Stimulated activated CD4-positive, alpha-beta T cell treated with anti-CD3 and anti-CD28 coated beads, Interleukin-12 subunit alpha, Interleukin-12 subunit beta, amount 100 ng/mL, for 4 hours (primary cell): ENCODE results near the gene TXNDC8.
"Not testable (repeated sequence)": the region's sequence is repeated elsewhere in the genome, so short reads cannot be mapped to it uniquely, and the experiment has no call there.

Experiments
- DNase-seq: peaks from one replicate; pipeline ENCODE4 v3.0.0-alpha.2; 2020

Gene TXNDC8

DNA sequence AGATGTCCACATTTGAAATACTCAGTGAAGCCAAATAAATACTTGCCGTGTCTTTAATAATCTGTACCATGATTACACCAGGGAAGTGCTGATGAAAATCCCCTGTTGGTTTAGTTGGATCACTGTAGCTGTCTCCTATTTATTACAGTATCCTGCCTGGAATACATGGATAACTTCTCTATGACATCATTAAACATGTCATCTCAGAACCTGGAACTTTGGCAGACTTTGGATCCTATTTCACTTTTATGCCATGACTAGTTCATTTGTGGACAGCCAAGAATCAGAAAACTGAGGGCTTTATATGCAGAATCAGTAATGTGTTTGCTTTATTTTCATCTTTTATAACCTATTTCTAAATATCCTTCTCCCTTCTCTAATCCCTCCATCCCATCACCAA is at the start of gene TXNDC8:
Gene TXNDC8, minus strand, starts transcription at position 137 of the 400 bp plus-strand sequence.
- no peak for DNase-seq

DNA sequence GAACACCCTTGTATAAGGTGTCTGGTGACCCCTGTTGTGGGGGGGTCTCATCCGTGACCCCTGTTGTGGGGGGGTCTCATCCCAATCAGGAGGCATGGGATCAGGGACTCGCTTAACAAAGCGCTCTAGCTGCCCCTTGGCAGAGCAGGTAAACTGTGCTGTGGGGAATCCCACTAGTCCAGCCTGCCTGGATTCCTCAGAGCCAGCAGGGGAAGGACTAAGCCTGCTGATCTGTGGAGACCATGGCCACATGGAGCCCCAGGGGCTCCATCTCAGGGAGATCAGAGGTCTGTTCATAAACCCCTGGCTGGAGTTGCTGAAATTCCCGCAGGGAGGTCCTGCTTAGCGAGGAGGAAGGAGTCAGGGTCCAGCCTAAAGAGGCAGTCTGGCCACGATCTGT is 45.8 kb upstream of the TXNDC8 start:
- DNase-seq = no peak

DNA sequence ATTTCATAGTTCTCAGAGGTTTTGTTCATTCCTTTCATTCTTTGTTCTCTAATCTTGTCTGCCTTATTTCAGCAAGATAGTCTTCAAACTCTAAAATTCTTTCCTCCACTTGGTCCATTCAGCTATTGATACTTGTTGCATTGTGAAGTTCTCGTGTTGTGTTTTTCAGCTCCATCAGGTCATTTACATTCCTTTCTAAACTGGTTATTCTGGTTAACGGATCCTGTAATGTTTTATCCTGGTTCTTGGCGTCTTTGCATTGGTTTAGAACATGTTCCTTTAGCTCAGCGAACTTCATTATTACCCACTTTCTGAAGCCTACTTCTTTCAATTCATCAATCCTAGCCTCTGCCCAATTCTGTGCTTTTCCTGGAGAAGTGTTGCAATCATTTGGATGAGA is 45.1 kb upstream of the TXNDC8 start:
- no peak for DNase-seq

DNA sequence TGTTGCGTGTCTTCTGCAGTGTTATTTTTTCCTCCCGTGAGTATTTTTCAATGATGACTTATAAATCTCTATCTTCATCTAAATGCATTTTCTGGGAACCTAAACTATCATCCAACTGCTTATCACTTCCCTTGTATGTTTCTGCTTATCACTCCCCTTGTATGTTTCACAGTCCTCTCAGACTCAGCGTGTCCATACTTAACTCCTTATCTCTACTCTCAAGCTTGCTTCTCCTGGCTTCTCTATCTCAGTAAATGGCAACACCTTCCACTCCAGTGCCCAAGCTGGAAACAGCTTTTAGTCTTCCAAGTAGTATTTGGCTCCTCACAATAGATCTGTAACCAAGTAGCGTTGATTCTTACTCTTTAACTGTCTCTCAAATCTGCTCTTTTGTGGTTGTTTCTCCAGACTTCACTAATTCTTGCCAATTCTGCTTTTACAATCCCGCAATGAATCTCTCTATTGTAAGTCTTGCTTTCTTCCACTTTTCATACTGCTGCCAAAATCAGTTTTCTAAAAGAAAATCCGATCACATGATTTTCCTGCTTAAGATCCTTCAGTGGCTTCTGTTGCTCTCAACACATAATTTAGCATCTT is 33.8 kb upstream of the TXNDC8 start:
- DNase-seq = no peak

DNA sequence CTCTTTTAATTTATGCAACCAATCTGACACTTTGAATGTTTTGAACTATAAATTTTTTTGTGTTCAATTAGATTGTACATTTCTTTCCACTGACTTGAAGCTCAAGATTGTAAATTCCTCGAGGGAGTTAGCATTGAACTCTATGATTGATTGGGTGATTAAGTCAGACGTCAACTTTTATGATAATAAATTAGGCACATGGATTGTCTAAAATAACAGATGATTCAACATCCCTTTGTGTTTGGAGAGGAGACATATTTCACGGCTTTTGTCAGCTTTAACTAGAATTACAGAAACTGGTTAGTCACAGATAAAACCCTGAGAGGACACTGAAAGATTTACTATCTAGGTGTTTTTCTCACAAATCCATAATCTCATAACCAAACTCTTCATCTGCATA is 32.7 kb upstream of the TXNDC8 start:
- DNase-seq = no peak

DNA sequence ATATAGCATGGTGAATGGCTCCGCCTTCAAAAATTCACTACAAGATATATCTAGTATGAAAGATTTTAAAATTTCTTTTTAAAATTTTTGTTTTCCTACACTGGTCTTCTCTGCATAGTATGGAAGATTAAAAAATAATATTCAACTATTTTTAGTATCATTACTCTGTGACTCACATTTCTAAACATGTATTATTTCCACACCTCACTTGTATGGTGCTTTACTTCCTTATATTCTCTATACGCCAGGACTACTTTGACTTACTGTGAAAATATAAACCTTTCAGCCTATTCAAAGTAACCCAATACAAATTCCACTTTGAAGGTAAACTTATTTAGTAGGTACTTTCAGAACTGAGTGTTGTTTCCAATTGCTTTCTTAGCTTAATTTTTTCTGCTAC is 26.8 kb upstream of the TXNDC8 start:
- DNase-seq = no peak

DNA sequence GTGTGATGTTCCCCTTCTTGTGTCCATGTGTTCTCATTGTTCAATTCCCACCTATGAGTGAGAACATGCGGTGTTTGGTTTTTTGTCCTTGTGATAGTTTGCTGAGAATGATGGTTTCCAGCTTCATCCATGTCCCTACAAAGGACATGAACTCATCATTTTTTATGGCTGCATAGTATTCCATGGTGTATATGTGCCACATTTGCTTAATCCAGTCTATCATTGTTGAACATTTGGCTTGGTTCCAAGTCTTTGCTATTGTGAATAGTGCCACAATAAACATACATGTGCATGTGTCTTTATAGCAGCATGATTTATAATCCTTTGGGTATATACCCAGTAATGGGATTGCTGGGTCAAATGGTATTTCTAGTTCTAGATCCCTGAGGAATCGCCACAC is 21.3 kb upstream of the TXNDC8 start:
- DNase-seq = not testable (repeated sequence)

DNA sequence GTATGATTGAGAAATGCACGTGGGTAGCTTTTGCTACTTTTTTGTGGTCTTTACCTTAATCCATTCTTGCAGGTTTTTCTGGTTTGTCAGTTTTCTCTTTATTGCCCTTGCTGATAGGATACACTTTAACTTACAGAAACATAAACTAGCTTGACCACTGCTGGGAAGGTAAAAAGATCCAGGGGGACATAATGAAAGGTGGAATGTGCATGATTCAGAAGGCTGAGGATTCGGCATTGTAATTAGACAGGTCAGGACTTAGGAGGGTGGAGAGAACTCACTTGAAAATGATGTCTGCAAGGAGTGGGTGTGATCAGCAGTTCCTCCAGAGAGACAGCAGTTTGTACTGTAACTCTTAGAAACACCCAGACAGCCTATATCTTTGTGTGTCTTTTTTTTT is 19.8 kb upstream of the TXNDC8 start:
- DNase-seq = no peak

DNA sequence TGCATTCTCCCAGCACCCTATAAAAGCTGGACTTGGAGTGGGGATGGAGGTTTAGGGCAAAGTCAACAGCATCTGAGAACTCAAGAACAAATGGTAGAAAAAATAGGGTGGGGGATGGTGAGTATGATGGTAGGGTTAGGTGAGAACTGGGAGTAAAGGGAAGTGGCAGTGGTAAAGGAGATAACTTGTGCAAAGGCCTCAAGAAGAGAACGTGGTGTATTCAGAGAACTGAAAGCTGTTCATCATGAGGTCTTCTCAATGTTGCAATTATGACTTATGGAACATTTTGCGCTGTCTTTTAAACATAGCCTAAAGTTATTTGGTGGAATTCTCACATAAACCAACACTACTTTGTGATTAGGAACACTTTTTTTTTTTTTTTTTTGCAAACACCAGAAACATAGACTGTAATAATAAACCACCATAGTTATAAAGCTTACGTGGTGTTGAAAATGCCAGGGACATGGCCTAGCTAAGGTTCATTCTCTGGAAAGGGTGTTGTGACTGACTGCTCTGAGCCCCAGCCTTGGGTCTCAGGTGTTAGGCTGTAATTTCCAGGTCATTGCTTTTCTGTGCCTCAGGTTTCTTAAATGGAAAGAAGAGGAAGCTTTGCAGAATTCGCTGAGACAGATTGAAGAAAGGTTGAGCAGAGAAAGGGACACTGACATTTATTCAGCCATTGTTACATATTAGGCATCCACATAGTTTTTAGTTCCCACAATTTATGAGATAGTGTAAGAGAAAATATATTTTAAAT is 19.2 kb upstream of the TXNDC8 start:
- no peak for DNase-seq

DNA sequence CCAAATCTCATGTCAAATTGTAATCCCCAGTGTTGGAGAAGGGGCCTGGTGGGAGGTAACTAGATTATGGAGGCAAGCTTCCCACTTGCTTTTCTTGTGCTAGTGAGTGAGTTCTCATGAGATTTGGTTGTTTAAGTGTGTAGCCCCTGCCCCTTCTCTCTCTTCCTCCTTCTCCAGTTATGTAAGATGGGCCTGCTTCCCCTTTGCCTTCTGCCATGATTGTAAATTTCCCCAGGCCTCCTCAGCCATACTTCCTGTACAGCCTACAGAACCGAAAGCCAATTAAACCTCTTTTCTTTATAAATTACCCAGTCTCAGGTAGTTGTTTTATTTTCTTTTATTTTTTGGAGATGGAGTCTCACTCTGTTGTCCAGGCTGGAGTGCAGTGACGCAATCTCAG is 18.2 kb upstream of the TXNDC8 start:
- no peak for DNase-seq

DNA sequence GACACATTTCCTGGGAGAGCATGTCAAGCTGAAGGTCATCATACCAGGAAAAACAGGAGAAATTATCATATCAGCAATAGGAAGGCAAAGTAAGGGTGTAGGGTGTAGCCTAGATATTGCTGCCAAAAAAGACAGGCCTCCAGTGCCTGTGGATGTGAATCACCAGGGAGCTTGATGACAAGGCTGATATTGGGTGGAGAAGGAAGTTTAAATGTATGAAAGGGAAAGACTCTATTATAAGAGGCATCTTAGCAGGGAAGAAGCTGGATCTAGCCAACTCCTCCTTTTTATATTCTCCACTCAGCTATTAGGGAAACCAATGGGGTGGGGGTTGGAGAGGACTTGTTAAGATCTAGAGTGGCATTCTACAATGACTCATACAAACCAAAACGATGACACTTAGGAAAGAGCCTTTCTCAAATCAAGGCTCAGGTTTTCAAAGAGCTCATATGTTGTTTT is 13.4 kb upstream of the TXNDC8 start:
- DNase-seq = no peak

DNA sequence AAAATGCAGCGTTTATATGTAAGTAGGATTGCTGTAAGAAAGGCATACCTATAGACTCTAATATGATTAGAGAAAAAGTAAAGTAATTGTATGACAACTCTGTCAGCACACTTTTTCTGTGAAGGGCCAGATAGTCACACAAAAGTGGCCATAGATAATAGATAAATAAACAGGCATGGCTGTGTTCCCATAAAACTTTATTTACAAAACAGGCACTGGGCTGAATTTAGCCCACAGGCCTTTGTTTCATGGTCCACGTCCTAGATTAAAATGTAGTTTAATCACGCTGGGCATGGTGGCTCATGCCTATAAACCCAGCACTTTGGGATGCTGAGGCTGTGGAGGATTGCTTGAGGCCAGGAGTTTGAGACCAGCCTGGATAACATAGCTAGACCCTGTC is 8.7 kb upstream of the TXNDC8 start:
- DNase-seq = no peak

DNA sequence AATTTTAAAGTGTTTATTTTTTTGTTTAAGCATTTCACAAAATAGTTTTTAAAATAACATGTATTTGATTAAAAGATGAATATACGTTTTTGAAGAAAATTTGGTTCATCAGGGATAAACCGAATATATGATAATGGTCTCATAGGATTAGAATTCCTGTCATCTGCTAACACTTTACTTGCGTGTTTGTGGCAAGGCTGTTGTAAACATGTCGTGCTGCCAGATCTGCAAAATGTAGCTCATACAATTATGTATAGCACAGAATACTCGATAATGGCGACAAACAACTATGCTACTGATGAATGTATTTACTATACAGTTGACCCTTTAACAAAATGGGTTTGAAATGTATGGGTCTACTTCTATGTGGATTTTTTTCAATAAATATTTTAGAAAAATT is 7.2 kb upstream of the TXNDC8 start:
- no peak for DNase-seq

DNA sequence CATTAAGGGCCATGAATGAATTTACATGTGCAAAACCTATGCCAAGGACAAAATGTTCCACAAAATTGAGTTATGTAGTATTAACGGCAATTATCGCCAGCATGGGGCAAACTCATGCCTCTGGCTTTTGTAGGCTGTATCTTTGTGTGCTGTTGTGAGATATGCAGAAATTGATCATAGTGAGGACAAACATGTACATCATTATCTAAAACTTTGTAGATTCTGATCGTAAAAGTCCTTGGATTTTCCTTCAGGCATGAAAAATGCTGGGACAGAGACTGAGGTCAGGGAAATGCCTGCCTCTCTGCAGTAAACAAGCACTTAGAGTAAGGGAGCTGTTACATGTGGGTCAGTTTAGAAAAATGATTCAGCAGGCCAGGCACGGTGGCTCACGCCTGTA is 5.9 kb upstream of the TXNDC8 start:
- DNase-seq = no peak

DNA sequence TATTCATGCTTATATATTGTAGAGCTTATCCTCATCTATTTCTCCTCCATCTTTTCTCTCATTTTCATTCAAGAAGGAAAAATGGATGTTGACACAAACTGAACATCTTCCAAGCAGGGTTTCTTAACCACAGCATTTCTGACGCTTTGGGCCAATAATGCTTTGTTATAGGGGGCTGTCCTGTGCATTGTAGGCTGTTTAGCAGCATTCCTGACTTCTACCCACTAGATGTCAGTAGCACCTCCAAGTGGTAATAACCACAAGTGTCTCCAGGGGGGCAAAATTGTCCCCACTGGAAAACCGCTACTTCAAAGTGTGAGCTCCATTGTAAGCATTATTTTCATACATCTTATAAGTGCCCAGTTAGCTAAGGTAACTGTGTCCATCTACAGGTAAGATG is 2.6 kb upstream of the TXNDC8 start:
- no peak for DNase-seq

DNA sequence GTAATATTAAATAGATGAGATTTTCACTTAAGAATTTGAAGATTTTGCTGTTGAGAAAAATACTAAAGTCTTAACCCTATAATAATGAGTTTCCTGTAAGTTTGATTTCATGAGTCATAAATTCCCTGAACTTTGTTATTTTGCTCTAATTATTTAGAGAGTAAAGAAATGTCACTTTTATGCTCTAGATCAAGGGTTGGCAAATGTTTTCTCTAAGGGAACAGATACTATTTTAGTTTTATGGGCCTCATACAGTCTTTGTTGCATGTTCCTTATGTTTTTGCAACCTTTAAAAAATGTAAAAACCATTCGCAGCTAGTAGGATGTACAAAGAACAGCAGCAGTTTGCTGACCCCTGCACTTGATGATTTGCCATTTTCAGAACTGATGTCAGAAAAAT is 480 bp upstream of the TXNDC8 start:
- no peak for DNase-seq

DNA sequence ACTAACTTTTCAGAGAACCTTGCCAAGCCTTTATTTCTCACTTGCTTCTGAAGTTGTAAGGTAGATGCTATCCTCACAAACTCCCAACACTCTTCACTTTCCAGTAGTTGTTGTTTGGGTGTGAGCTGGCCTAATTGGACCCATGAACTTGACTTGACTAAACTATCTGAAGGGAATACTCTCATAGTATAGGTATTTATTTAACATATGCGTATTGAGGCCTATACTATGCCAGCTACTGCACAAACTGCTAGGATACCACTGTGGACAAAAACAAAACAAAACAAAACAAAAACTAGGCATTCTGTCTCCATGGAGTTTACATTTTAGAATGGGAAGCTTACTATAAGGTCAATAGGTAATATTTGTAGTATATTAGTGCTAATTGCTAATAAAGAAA is 1.3 kb downstream of the TXNDC8 start:
- DNase-seq = no peak

DNA sequence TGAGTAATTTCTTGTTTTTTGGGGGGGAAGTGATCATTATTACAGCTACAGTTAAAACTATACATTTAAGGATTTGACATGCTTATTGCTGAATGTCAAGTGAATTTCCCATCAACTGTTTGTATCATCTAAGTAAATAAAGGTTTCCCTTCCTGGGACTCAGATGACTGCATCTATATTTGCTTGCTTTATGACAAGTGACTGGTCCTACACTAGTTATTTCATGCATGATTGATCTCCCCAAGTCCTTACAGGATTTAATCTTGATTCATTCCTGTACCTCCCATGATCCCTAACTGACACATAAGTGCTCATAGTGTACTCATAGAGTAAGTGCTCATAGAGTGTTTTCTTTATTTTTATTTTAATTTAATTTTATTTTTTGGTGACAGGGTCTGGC is 2.8 kb downstream of the TXNDC8 start:
- no peak for DNase-seq

DNA sequence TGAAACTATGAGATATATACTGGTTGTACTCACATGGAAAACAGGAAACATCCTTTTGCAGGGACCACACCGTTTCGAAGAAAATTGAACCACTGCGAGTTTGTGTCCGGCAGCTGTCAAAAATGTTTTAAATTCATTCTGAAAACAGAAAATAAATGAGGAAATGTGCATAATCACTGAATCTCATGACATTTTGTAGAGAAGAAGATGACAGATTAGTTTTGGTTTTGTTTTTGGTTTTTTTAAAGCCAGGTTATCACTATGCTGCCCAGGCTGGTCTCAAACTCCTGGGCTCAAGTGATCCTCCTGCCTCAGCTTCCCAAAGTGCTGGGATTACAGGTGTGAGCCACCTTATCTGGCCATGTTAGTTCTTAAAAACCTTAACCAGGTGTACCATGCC is 3.5 kb downstream of the TXNDC8 start:
- no peak for DNase-seq

DNA sequence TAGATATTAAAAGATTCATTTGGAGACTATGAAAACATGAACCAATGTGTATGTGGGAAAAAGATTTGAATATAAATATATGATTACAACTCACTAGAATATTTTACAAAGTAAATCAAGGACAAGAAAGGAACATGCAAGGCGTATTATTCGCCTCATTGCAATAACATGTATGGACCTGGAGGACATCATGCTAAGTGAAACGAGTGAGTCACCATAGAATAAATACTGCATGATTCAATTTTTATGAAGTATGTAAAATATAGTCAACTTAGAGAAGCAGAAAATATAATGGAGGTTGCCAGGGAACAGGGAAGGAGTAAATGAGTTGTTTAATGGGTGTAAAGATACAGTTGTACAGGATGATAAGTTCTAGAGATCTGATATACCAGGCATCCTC is 4.9 kb downstream of the TXNDC8 start:
- DNase-seq = no peak

DNA sequence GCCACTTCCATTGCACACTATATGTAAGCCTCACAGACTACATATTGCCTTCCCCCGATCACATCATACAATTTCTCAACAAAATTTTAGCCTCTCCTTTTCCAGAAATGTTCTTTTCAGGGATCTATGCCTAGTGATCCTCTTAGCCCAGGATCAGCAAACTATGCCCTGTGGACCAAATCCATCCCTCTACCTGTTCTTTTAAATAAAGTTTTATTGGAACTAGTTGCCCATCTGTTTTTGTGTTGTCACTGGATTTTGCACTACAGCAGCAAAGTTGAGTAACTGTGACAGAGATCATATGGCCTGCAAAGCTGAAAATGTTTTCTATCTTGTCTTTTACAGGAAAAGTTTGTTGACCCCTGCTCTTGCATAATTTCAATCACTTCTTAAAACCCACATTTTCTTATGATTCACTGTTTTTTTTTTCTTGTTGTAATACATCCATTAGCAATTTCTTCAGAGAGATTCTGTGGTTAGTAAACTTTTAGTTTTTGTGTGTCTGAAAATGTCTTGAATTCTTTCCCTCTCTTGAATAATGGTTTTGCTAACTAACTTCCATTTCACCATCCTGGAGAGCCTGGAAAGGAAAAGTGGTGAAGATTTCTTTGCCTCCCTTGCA is 7.1 kb downstream of the TXNDC8 start:
- no peak for DNase-seq

DNA sequence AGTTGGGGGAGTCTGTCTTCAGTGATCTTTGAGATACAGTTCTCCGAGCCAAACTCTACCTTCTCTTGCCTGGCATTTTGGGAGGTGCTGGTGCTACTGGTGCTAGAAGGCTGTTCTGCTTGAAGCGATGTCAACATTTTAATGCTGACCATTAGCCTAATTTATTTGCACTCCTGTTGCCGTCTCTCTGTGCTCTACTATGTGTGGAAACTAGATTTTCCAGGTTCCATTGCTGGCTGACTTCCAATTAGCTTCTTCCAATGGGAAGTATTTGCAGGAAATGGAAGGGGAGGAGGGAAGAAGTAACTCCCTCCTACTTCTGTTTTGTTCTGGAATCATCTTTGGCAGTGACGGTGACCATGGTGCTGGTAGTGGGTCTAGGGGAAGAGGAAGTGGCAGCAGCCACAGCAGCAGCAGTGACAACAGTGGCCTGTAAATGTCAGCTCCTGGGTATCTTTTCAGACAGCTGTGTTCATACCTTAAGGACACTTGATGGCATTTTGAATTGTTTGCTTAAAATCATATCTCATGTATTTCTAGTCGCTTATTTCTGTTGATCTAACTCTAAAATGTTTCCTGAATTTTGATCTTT is 7.9 kb downstream of the TXNDC8 start:
- no peak for DNase-seq

DNA sequence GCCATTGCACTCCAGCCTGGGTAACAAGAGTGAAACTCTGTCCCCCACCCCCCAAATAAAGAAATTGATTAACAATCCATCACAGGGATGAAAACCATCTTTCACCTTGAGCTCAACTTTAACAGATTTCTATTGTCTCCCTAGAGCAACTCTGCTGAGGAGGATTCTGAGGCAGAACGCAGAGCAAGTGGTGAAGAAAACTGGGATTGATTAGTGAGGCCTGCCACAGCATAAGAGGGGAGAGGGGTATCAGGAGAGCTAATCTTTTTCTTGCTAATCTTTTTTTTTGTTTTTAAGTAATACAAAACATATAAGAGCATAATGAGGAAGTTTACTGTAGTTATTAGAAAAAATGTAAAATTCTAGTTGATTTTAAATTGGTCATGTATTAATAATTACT is 8.9 kb downstream of the TXNDC8 start:
- DNase-seq = no peak

DNA sequence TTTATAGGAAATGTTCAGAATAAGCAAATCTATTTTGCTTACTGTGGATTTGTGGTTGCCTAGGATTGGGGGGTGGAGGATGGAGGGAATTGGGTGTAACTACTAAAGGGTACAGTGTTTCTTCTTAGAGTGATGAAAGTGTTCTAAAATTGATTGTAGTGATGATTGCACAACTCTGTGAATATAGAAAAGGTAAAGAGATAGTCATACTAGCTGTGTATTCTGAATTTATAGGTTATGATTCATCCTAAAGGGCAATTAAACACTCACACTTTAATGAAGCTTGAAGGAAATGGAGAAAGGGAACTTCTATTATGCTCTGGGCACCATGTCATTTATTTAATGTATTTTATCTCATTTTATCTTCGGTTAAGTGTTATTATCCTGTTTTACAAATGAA is 9.9 kb downstream of the TXNDC8 start:
- DNase-seq = no peak
